Keratinocyte (primary cell): ENCODE measurements around the gene BMPER. TPM values are rescaled to one million over a fixed set of nuclear protein-coding genes. Genes with fewer than 3 reads are reported as not detected.

Source experiments
- DNase-seq: peaks from one replicate; pipeline ENCODE4 v3.0.0-alpha.2; 2011; ENCODE audit warnings: low read depth, missing footprints, low spot score
- FAIRE-seq: peaks from 2 replicates; lab custom pipeline; 2011; peaks lifted over from hg19 to GRCh38; lab: Jason Lieb, UNC
- H2AFZ ChIP-seq: 2 replicates; pipeline ENCODE4 v1.6.0; 2012; ENCODE audit warnings: low read length, control low read depth, inconsistent platforms; ENCODE audit not compliant: control insufficient read depth
- H3K27ac ChIP-seq: 2 replicates; pipeline ENCODE4 v1.5.1; 2011; ENCODE audit warnings: low read length; ENCODE audit not compliant: control insufficient read depth, insufficient read depth
- H3K27me3 ChIP-seq: 3 replicates; pipeline ENCODE4 v1.6.0; 2011; ENCODE audit warnings: low read length; ENCODE audit not compliant: control insufficient read depth, insufficient read depth; ENCODE audit errors: extremely low read depth
- H3K36me3 ChIP-seq, 2 experiments: 2 replicates in 1 of 2; 3 replicates in 1 of 2; pipeline ENCODE4 v1.5.1; 2011; ENCODE audit warnings: low read length in 2 of 2, mild to moderate bottlenecking in 1 of 2; ENCODE audit not compliant: control insufficient read depth in 2 of 2, insufficient read depth in 2 of 2; ENCODE audit errors: extremely low read depth in 1 of 2
- H3K4me1 ChIP-seq: 3 replicates; pipeline ENCODE4 v1.5.1; 2011; ENCODE audit warnings: low read length; ENCODE audit not compliant: control insufficient read depth, insufficient read depth; ENCODE audit errors: extremely low read depth
- H3K4me2 ChIP-seq: 3 replicates; pipeline ENCODE4 v1.6.0; 2011; ENCODE audit warnings: low read depth, low read length; ENCODE audit not compliant: control insufficient read depth, insufficient read depth; ENCODE audit errors: extremely low read depth
- H3K4me3 ChIP-seq, 3 experiments: fragments of 200-600 bp in 1 of 3; sonication (generic) in 1 of 3; 2 replicates in 2 of 3; 3 replicates in 1 of 3; pipeline ENCODE4 v1.5.1; 2011 to 2016; ENCODE audit warnings: low read length in 3 of 3, mild to moderate bottlenecking in 3 of 3, control low read depth in 2 of 3, inconsistent platforms in 1 of 3, low read depth in 1 of 3, mixed read lengths in 1 of 3, mixed run types in 1 of 3, moderate library complexity in 1 of 3; ENCODE audit not compliant: control insufficient read depth in 2 of 3, insufficient read depth in 2 of 3; ENCODE audit errors: extremely low read depth in 1 of 3
- H3K79me2 ChIP-seq: 2 replicates; pipeline ENCODE4 v1.6.0; 2012; ENCODE audit warnings: low read length; ENCODE audit not compliant: control insufficient read depth, insufficient read depth
- H3K9ac ChIP-seq: 3 replicates; pipeline ENCODE4 v1.6.0; 2011; ENCODE audit warnings: low read length; ENCODE audit not compliant: control insufficient read depth, insufficient read depth; ENCODE audit errors: extremely low read depth
- H3K9me1 ChIP-seq: 3 replicates; pipeline ENCODE4 v1.6.0; 2011; ENCODE audit warnings: low read length; ENCODE audit not compliant: control insufficient read depth, insufficient read depth; ENCODE audit errors: extremely low read depth
- H3K9me3 ChIP-seq: 2 replicates; pipeline ENCODE4 v1.5.1; 2012; ENCODE audit warnings: low read depth, low read length; ENCODE audit not compliant: control insufficient read depth
- H4K20me1 ChIP-seq: 3 replicates; pipeline ENCODE4 v1.6.0; 2011; ENCODE audit warnings: low read length; ENCODE audit not compliant: control insufficient read depth, insufficient read depth; ENCODE audit errors: extremely low read depth
- EZH2 ChIP-seq: IDR thresholded peaks from one replicate; pipeline ENCODE4 v1.6.1; 2012; ENCODE audit warnings: inconsistent platforms, mild to moderate bottlenecking, low read length, moderate library complexity
- dilution Hi-C: fragments of 300-500 bp; cut with MboI; formaldehyde crosslinking; loops from one replicate; pipeline ENCODE4 v1.7.0; 2020; ENCODE audit warnings: low sequenced_read_pairs; ENCODE audit not compliant: extremely low pct_ligation_motif_present
- polyA plus RNA-seq, 5 experiments: library from polyadenylated mRNA; depleted of rRNA in 3 of 5; stranded (reverse) in 3 of 5; stranded (forward) in 1 of 5; unstranded in 1 of 5; fragments of >200 nt; gene quantifications; 1 replicate in 1 of 5; 2 replicates in 3 of 5; 3 replicates in 1 of 5; pipeline versions ENCODE4 v1.2.1 to v1.2.3, GENCODE V29; 2011 to 2012; ENCODE audit warnings: missing spikeins in 2 of 5, low read depth in 1 of 5, low replicate concordance in 1 of 5
- TF ChIP-seq, protein P1 (sequence below), 3 experiments: IDR thresholded peaks in 1 of 3; conservative IDR thresholded peaks in 1 of 3; optimal IDR thresholded peaks in 1 of 3; 2 replicates in 2 of 3; 3 replicates in 1 of 3; pipeline versions ENCODE3 to v1.5.1; 2011; ENCODE audit warnings: low read length in 3 of 3, mild to moderate bottlenecking in 3 of 3, moderate library complexity in 2 of 3, control low read depth in 1 of 3, inconsistent platforms in 1 of 3; ENCODE audit not compliant: insufficient read depth in 2 of 3; ENCODE audit errors: extremely low read depth in 1 of 3

Gene BMPER
- polyA plus RNA-seq, 1 donor (not counting 4 experiments of a cell fraction or from before 2014, with no cell fraction given): 0.67 TPM

DNA sequence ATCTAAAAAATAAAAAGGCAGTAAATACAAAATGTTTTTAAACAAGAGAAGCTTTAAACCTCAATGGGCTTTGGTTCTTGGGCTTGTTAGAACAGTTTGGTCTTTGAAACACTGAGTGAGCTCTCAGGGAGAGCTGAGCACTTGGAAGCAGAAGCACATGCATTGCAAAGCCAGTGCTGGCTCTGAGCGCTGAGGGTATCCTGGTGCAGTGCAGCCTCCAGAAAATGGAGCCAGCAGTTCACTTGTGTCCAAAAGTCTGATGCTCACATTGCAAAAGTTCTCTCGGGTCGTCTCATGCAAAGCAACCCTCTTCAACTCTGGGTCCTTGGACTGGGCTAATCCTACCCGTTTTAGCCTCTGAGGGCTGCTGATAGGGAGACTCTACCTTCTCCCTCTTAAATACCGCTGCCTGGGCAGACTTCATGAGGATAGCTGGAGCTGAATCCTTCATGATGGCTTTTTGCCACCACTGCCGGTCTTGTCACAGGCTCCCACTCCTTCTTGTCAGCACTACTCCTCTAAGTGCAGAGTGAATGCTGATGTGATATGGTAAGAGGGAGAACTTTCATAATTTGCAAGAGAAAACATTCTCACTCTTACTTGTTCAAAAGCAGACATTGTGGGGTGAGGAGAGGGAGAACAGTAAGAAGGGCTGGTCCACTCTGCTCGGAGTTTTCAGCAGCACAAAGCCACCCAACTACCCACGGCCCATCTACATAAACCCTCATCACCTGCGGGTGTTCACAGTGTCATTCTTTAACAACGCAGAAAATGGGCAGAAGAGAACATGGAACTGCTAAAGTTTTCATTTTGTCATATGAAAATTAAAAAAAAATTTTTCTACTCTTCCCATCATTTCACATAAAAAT lies 42.2 kb upstream of the BMPER start:
- DNase-seq (no peak), FAIRE-seq (no peak)
- Histone ChIP-seq H4K20me1 (no peaks in the 10 kb centered on the region), H2AFZ (no peak overlapping the region), H3K36me3 (no peaks in the 10 kb centered on the region), H3K9me3 (no peaks in the 10 kb centered on the region), H3K4me2 (no peak overlapping the region), H3K4me3 (no peak overlapping the region), H3K27me3 (no peaks in the 10 kb centered on the region), H3K9ac (no peak overlapping the region), H3K4me1 (no peaks in the 10 kb centered on the region), H3K9me1 (no peaks in the 10 kb centered on the region), H3K79me2 (no peaks in the 10 kb centered on the region), H3K27ac (no peak overlapping the region)
- dilution Hi-C loops: no loop called here
- TF ChIP-seq, protein P1, sequence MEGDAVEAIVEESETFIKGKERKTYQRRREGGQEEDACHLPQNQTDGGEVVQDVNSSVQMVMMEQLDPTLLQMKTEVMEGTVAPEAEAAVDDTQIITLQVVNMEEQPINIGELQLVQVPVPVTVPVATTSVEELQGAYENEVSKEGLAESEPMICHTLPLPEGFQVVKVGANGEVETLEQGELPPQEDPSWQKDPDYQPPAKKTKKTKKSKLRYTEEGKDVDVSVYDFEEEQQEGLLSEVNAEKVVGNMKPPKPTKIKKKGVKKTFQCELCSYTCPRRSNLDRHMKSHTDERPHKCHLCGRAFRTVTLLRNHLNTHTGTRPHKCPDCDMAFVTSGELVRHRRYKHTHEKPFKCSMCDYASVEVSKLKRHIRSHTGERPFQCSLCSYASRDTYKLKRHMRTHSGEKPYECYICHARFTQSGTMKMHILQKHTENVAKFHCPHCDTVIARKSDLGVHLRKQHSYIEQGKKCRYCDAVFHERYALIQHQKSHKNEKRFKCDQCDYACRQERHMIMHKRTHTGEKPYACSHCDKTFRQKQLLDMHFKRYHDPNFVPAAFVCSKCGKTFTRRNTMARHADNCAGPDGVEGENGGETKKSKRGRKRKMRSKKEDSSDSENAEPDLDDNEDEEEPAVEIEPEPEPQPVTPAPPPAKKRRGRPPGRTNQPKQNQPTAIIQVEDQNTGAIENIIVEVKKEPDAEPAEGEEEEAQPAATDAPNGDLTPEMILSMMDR (optimal IDR thresholded peaks at IDR 0.05 in 1 of 3, IDR thresholded peaks at IDR 0.05 in 1 of 3, conservative IDR thresholded peaks at IDR 0.05 in 1 of 3; ENCODE audit: extremely low read depth in 1 of 3, insufficient read depth in 2 of 3, low read length in 3 of 3): no peak
- no peak for TF ChIP-seq EZH2

DNA sequence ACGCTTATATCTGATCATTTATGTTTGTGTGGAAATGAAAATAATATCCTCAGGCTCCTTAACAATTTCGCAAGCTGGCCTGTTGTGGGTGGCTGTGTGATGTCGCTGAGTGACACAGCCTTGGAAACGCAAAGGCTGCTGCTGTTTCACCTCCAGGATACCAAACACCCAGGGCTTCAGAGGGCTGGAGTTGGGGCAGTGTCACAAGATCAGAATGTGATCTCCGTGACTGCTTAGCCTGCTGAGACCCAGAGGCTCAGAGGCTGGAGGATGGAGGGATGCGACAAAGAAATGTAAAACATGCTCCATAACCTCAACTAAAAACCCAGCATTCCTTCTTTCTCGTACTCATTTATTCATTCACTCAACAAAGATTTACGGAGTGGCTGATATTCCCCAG lies 37.2 kb upstream of the BMPER start:
- no peak overlapping the region for H3K9ac ChIP-seq
- no peak overlapping the region for H3K4me2 ChIP-seq
- H3K27ac ChIP-seq: no peak overlapping the region

More for the DNA sequence above, 37.2 kb upstream of the BMPER start:
- Histone ChIP-seq H3K4me3 (no peak overlapping the region), H3K4me1 (peaks cover under 1% of the 10 kb centered on the region), H3K36me3 (no peaks in the 10 kb centered on the region), H3K9me1 (no peaks in the 10 kb centered on the region), H2AFZ (no peak overlapping the region), H3K9me3 (no peaks in the 10 kb centered on the region), H3K27me3 (no peaks in the 10 kb centered on the region), H3K79me2 (no peaks in the 10 kb centered on the region), H4K20me1 (no peaks in the 10 kb centered on the region)
- dilution Hi-C loops: no loop called here
- FAIRE-seq (no peak), DNase-seq (no peak)
- TF ChIP-seq EZH2: no peak
